Aorta (tissue), 5 donors: ENCODE data around the gene NDST1. TPM values are rescaled to one million over a fixed set of nuclear protein-coding genes. Genes with fewer than 3 reads are reported as not detected.
"Not testable (repeated sequence)": the region's sequence is repeated elsewhere in the genome, so short reads cannot be mapped to it uniquely, and the experiment has no call there.

Experiments
- ATAC-seq: fragments of 200-7000 bp; cut with Tn5 transposase; one replicate; pipeline ENCODE4 v1.9.1; 2022; ENCODE audit warnings: moderate library complexity; ENCODE audit not compliant: low FRiP score
- DNase-seq, 2 donors: peaks; one replicate each; pipeline ENCODE4 v3.0.0-alpha.2; 2020
- H3K27ac ChIP-seq, 2 donors: one replicate each; pipeline ENCODE4 v1.5.1; 2013; ENCODE audit warnings: low read length in 2 of 2, mild to moderate bottlenecking in 2 of 2, moderate library complexity in 2 of 2, control low read depth in 1 of 2, inconsistent platforms in 1 of 2, low read depth in 1 of 2
- H3K27me3 ChIP-seq, 2 donors: one replicate each; pipeline ENCODE4 v1.6.1; 2013; ENCODE audit warnings: control low read depth in 1 of 2, low read length in 1 of 2, mild to moderate bottlenecking in 1 of 2, moderate library complexity in 1 of 2; ENCODE audit not compliant: insufficient read depth in 2 of 2, control insufficient read depth in 1 of 2
- H3K36me3 ChIP-seq, 2 donors: one replicate each; pipeline ENCODE4 v1.6.1; 2013; ENCODE audit warnings: control low read depth in 1 of 2, low read length in 1 of 2, mild to moderate bottlenecking in 1 of 2; ENCODE audit not compliant: insufficient read depth in 2 of 2, control insufficient read depth in 1 of 2
- H3K4me1 ChIP-seq, 2 donors: one replicate each; pipeline ENCODE4 v1.6.1; 2013; ENCODE audit warnings: low read length in 2 of 2, control low read depth in 1 of 2, mild to moderate bottlenecking in 1 of 2, moderate library complexity in 1 of 2; ENCODE audit not compliant: insufficient read depth in 2 of 2, control insufficient read depth in 1 of 2
- H3K4me3 ChIP-seq, 2 donors: one replicate each; pipeline ENCODE4 v1.5.1; 2013; ENCODE audit warnings: low read length in 2 of 2, control low read depth in 1 of 2, mild to moderate bottlenecking in 1 of 2
- H3K9me3 ChIP-seq: one replicate; pipeline ENCODE4 v1.6.1; 2013; ENCODE audit warnings: mild to moderate bottlenecking, low read length; ENCODE audit not compliant: control insufficient read depth
- WGBS, 2 donors: extraction: QIAGEN DNeasy Blood & Tissue Kit; methylation state at CpG; one replicate each; pipeline ENCODE4 v1.1.7; 2013; 5-methylcytosine and 5-hydroxymethylcytosine counted together
- intact Hi-C, 2 donors: fragments of 100-400 bp; cut with DNase I; formaldehyde crosslinking; loops; one replicate each; pipeline versions ENCODE4 v1.14.2 to v1.15.0; 2022
- polyA plus RNA-seq, 2 donors: library from polyadenylated mRNA; stranded (reverse); fragments of 200-250 nt; gene quantifications; one replicate each; pipeline ENCODE4 v1.2.3, GENCODE V29; 2013
- total RNA-seq, 2 donors: library from RNA; stranded (reverse); fragmentation: NEBNext Ultra II Directional; extraction: Animal tissue kit (Norgen Biotek cat#: 25700); gene quantifications; one replicate each; pipeline ENCODE4 v1.2.1, GENCODE V29; 2021
- donor health status: healthy with polysubstance abuse.
- donor health status: Bipolar disorder and iron deficiency.
- donor health status: DM: no; HTN: no; CAD: no.
- donor health status: DM: no; HTN: no; CAD: no.
- donor health status: DM: yes; HTN: yes; CAD: no.

The NDST1 gene
- total and polyA plus RNA-seq, 4 donors: 10.4 to 116 (median 43.1) TPM

- DNase-seq (peak in 1 of 2 donors; percentile 61), ATAC-seq (peak; percentile 45)
- Histone ChIP-seq H3K27ac (peak overlapping the region in 1 of 2 donors; percentile 39), H3K4me3 (no peak overlapping the region), H3K27me3 (no peaks in the 10 kb centered on the region), H3K4me1 (peaks cover 0 to 4% of the 10 kb centered on the region in 2 donors), H3K36me3 (no peaks in the 10 kb centered on the region), H3K9me3 (no peaks in the 10 kb centered on the region)
- intact Hi-C loops: no loop called here
- 18 to 35% methylated on average over 6 of the region's 6 CpGs for WGBS, 2 donors
Measured at GRCh38 chr5:150515446-150515845, 7.5 kb downstream of the NDST1 start.

- no peaks in the 10 kb centered on the region for H3K9me3 ChIP-seq
- no peaks in the 10 kb centered on the region for H3K27me3 ChIP-seq
- peak overlapping the region in 1 of 2 donors; percentile 34 for H3K27ac ChIP-seq
- no peak overlapping the region for H3K4me3 ChIP-seq
- 21 to 24% methylated on average over 5 of the region's 5 CpGs for WGBS, 2 donors
- peak in 1 of 2 donors; percentile 71 for DNase-seq
- intact Hi-C loops: no loop called here
- H3K36me3 ChIP-seq: no peaks in the 10 kb centered on the region
- ATAC-seq: peak; percentile 42
- peaks cover 0 to 4% of the 10 kb centered on the region in 2 donors for H3K4me1 ChIP-seq
Measured at GRCh38 chr5:150516011-150516410, 8.1 kb downstream of the NDST1 start.

GRCh38 chr5:150517272-150518152, 9.6 kb downstream of the NDST1 start:
- H3K9me3 ChIP-seq: no peaks in the 10 kb centered on the region
- H3K27ac ChIP-seq: peak overlapping the region in 1 of 2 donors; percentile 29
- no peaks in the 10 kb centered on the region for H3K36me3 ChIP-seq
- intact Hi-C loops: no loop called here
- DNase-seq (peak; percentile 68 to 88), ATAC-seq (no peak)
- H3K4me3 ChIP-seq: no peak overlapping the region
- 12 to 18% methylated on average over 13 of the region's 13 CpGs for WGBS, 2 donors
- peaks cover 0 to 3% of the 10 kb centered on the region in 2 donors for H3K4me1 ChIP-seq
- no peaks in the 10 kb centered on the region for H3K27me3 ChIP-seq

GRCh38 chr5:150518712-150519559, 11.0 kb downstream of the NDST1 start:
- intact Hi-C loops, H3K36me3 ChIP-seq, DNase-seq, H3K4me3 ChIP-seq, H3K4me1 ChIP-seq, H3K27ac ChIP-seq, H3K9me3 ChIP-seq, ATAC-seq, H3K27me3 ChIP-seq: not testable (repeated sequence)
- 86 to 91% methylated on average over 14 of the region's 14 CpGs for WGBS, 2 donors

GRCh38 chr5:150519560-150519945, 11.6 kb downstream of the NDST1 start:
- 90% methylated on average over 10 of the region's 10 CpGs for WGBS, 2 donors
- H3K27me3 ChIP-seq: no peaks in the 10 kb centered on the region
- no peaks in the 10 kb centered on the region for H3K9me3 ChIP-seq
- H3K36me3 ChIP-seq: no peaks in the 10 kb centered on the region
- ATAC-seq (no peak), DNase-seq (no peak)
- H3K27ac ChIP-seq: no peak overlapping the region
- peaks cover 0 to 3% of the 10 kb centered on the region in 2 donors for H3K4me1 ChIP-seq
- no peak overlapping the region for H3K4me3 ChIP-seq
- intact Hi-C loops: no loop called here

- Histone ChIP-seq H3K27ac (no peak overlapping the region), H3K27me3 (no peaks in the 10 kb centered on the region), H3K4me3 (no peak overlapping the region), H3K36me3 (no peaks in the 10 kb centered on the region), H3K9me3 (no peaks in the 10 kb centered on the region), H3K4me1 (peaks cover 0 to 3% of the 10 kb centered on the region in 2 donors)
- DNase-seq (no peak), ATAC-seq (no peak)
- WGBS, 2 donors: 95 to 96% methylated on average over 4 of the region's 4 CpGs
- intact Hi-C loops: loop anchor here (2.0 to 5.0 kb wide), 3 partner anchors 33 to 63 kb away; no protein-coding TSS in a partner anchor
Measured at GRCh38 chr5:150519978-150520377, 12.0 kb downstream of the NDST1 start.

GRCh38 chr5:150520747-150521521, 13.0 kb downstream of the NDST1 start:
- Histone ChIP-seq H3K9me3 (no peaks in the 10 kb centered on the region), H3K4me1 (peaks cover 0 to 3% of the 10 kb centered on the region in 2 donors), H3K36me3 (no peaks in the 10 kb centered on the region), H3K4me3 (no peak overlapping the region), H3K27me3 (no peaks in the 10 kb centered on the region), H3K27ac (no peak overlapping the region)
- ATAC-seq (no peak), DNase-seq (no peak)
- intact Hi-C loops: loop anchor here (2.0 to 5.0 kb wide), 3 partner anchors 34 to 64 kb away; no protein-coding TSS in a partner anchor
- 86% methylated on average over 38 of the region's 38 CpGs for WGBS, 2 donors

- no peaks in the 10 kb centered on the region for H3K9me3 ChIP-seq
- no peaks in the 10 kb centered on the region for H3K36me3 ChIP-seq
- H3K27me3 ChIP-seq: no peaks in the 10 kb centered on the region
- no peak overlapping the region for H3K27ac ChIP-seq
- intact Hi-C loops: loop anchor here (2.0 to 5.0 kb wide), 3 partner anchors 34 to 64 kb away; no protein-coding TSS in a partner anchor
- DNase-seq (no peak), ATAC-seq (no peak)
- WGBS, 2 donors: 89 to 92% methylated on average over 14 of the region's 14 CpGs
- no peak overlapping the region for H3K4me3 ChIP-seq
- peaks cover 0 to 3% of the 10 kb centered on the region in 2 donors for H3K4me1 ChIP-seq
Measured at GRCh38 chr5:150521522-150521817, 13.5 kb downstream of the NDST1 start.
